ENCODE measurements around the gene STXBP6.

STXBP6 gene

GRCh38 chr14:24798911-24799462 is 251.0 kb downstream of the STXBP6 start:
- POLR2A ChIA-PET = no interaction called here
- H3K4me3 ChIP-seq (ENCODE audit: low read depth, low read length) = no peak overlapping the region
- TF ChIP-seq, protein P1, sequence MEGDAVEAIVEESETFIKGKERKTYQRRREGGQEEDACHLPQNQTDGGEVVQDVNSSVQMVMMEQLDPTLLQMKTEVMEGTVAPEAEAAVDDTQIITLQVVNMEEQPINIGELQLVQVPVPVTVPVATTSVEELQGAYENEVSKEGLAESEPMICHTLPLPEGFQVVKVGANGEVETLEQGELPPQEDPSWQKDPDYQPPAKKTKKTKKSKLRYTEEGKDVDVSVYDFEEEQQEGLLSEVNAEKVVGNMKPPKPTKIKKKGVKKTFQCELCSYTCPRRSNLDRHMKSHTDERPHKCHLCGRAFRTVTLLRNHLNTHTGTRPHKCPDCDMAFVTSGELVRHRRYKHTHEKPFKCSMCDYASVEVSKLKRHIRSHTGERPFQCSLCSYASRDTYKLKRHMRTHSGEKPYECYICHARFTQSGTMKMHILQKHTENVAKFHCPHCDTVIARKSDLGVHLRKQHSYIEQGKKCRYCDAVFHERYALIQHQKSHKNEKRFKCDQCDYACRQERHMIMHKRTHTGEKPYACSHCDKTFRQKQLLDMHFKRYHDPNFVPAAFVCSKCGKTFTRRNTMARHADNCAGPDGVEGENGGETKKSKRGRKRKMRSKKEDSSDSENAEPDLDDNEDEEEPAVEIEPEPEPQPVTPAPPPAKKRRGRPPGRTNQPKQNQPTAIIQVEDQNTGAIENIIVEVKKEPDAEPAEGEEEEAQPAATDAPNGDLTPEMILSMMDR (IDR thresholded peaks at IDR 0.05; ENCODE audit: insufficient read depth, low read length, missing control alignments) = no peak
- no peak for DNase-seq (ENCODE audit: low read depth, low spot score)
- CTCF ChIA-PET = no interaction called here

GRCh38 chr14:24795406-24795805 is 254.5 kb downstream of the STXBP6 start:
- POLR2A ChIA-PET = no interaction called here
- no peak for DNase-seq (ENCODE audit: low read depth, low spot score)

DNA sequence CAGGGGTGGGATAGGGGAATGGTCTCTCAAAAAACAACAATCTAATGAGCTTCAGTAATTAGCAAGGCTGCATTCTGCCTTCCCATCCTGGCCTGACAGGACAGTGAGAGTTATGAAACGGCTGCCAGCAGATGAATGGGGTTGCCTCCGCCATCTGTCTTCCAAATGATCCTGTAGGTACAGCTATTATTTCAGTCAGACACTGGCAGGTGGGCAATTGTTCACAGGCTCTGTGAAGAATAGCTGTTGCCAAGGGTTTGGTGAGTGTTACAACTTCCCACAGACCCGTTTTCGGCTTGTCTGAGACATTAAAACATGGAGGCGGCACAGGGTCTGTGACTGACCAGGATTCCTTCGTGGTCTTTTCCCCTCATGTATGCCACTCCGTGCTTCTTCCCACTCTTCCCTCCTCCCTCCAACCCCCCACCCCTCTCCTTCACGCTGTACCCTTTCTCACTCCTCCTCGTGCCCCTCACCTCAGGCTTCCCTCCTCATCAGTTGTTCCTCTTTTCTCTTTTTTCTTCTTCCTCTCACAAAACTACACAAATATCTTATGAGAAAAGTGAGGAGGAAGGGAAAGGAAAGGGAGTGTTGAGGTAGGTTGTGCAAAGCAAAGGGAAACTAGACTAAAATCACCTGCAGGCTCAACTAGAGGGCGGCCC is 255.2 kb downstream of the STXBP6 start:
- DNase-seq (ENCODE audit: low read depth, low spot score) = no peak
- TF ChIP-seq, protein P1 (IDR thresholded peaks at IDR 0.05; ENCODE audit: insufficient read depth, low read length, missing control alignments) = no peak
- POLR2A ChIA-PET = no interaction called here
- H3K4me3 ChIP-seq (ENCODE audit: low read depth, low read length) = no peak overlapping the region
- CTCF ChIA-PET = no interaction called here

More at GRCh38 chr14:24795406-24795805, 254.5 kb downstream of the STXBP6 start:
- CTCF ChIA-PET = no interaction called here
- TF ChIP-seq, protein P1 (IDR thresholded peaks at IDR 0.05; ENCODE audit: insufficient read depth, low read length, missing control alignments) = no peak
- no peak overlapping the region for H3K4me3 ChIP-seq (ENCODE audit: low read depth, low read length)

GRCh38 chr14:24790196-24790595 is 259.8 kb downstream of the STXBP6 start:
- TF ChIP-seq, protein P1 (IDR thresholded peaks at IDR 0.05; ENCODE audit: insufficient read depth, low read length, missing control alignments) = no peak
- ChIA-PET CTCF (no interaction called here), POLR2A (no interaction called here)
- H3K4me3 ChIP-seq (ENCODE audit: low read depth, low read length) = no peak overlapping the region
- no peak for DNase-seq (ENCODE audit: low read depth, low spot score)

DNA sequence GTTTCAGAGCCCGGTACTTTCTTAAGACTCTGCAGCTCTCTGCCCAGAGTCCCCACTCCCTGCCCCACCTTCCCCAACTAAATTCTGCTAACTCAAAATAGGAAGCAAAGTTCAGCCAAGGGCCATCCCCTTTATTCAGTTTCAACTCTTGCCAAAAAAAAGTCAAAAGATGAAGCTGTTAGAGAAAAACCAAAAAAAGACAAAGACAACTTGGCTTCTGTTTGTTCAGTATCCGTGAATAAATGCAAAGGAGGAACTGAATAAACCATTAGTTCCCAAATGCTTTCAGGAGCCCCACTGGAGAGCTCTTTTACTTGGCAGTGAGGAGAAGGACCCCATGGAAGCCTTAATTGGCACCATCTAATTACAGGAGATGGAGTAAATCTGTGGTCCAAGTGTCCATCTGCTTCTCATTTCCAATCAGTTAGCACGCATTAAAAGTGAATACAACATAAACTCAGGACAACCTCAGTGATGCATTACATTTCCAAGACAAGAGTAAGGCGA is 260.5 kb downstream of the STXBP6 start:
- DNase-seq (ENCODE audit: low read depth, low spot score) = no peak
- ChIA-PET CTCF (no interaction called here), POLR2A (no interaction called here)
- TF ChIP-seq, protein P1 (IDR thresholded peaks at IDR 0.05; ENCODE audit: insufficient read depth, low read length, missing control alignments) = no peak
- no peak overlapping the region for H3K4me3 ChIP-seq (ENCODE audit: low read depth, low read length)

GRCh38 chr14:24785698-24786097 is 264.2 kb downstream of the STXBP6 start:
- no peak for DNase-seq (ENCODE audit: low read depth, low spot score)
- CTCF ChIA-PET = no interaction called here
- H3K4me3 ChIP-seq (ENCODE audit: low read depth, low read length) = no peak overlapping the region
- POLR2A ChIA-PET = no interaction called here
- TF ChIP-seq, protein P1 (IDR thresholded peaks at IDR 0.05; ENCODE audit: insufficient read depth, low read length, missing control alignments) = no peak
